Activated effector memory CD4-positive, alpha-beta T cell treated with anti-CD3 and anti-CD28 coated beads, Interleukin-2, amount 50 U/mL, for 16 hours (primary cell): Measurements from ENCODE around the gene NUDT2.
A peak's percentile ranks its signal among the peaks of the same experiment; 100 is the strongest.

Source experiments
- DNase-seq: peaks from one replicate; pipeline ENCODE4 v3.0.0-alpha.2; 2020

NUDT2 gene

DNA sequence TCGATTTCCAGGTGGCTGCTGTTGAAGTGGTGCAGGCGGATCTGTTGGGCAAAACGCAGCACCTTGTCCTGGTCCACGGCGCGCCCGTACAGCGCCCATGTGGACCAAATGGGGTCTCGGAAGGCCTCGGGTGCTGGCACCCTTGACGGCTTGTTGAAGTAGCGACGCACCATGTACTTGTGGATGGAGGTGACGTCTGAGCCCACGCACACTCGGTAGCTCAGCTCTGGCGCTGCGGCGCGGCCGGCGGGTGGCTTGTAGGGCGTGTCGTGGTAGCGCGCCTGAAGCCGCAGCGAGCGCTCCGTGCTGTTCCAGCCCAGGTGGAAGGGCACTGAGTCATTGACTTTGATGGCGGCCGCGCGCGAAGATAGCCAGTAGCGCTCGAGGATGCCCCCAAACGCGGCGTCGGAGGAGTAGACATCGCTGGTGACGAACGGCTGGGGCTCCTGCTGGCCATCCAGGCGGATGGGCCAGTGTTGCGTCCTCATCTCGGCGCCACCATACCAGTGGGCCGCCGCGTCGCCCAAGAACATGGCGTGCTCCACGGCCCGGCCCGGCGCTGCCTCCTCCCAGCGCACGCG, 42.6 kb downstream of the NUDT2 start:
- DNase-seq: no peak

DNA sequence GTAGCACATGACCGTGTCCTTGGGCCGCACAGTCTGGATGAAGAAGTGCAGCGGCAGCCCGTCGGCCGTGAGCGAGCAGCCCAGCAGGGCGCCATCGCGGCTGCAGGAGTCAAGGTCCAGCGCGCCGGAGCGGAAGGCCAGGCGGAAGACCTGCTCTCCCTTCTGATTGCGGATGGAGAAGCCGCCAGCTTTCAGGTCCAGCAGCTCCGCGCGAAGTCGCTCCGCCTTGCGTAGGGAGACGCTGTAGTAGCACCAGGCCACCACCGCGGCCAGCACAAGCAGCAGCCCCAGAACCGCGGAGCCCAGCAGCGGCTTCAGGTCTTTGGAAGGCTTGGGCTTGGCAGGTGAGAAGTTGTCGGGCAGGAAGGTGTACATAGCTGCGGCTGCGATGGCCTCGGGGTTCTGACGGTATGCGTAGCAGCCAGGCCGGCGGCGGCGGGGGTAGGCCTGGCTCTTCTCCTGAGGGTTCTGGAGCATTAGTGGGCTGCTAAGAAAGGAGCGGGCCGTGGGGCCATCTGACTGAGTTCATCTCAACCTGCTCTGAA, 43.2 kb downstream of the NUDT2 start:
- no peak for DNase-seq

DNA sequence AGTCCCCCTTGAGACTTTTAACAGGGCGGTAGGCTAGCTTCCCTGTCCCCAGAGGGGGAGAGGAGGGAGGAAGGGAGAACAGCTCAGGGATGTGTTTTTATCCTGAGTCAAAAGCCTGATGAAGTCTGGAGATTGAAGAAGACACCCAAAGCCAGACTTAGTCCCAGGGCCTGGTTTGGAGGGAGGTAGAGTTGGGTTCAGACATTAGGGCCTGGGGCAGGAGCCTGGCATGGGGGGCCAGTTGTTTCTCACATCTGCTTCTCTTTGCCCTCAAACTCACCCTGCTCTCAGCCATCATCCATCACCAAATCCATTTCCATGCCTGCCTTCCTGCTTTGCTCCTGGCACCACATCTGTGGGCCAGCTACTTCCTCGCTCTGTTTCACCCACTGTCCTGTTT, 44.4 kb downstream of the NUDT2 start:
- DNase-seq: no peak

DNA sequence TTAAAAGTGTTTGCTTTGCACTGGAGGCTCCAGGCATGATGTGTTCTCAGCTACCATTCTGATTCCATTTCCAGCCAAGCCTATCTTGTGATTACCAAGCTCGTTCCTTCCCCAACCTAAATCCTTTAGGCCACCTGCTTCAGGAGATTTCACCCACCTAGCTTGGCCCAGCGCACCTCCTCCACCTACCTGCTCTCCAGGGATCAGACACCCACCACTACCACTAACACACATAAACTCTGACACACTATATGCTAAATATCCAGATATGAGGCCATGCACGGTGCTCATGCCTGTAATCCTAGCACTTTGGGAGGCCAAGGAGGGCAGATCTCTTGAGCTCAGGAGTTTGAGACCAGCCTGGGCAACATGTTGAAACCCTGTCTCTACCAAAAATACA, 45.0 kb downstream of the NUDT2 start:
- DNase-seq: no peak

DNA sequence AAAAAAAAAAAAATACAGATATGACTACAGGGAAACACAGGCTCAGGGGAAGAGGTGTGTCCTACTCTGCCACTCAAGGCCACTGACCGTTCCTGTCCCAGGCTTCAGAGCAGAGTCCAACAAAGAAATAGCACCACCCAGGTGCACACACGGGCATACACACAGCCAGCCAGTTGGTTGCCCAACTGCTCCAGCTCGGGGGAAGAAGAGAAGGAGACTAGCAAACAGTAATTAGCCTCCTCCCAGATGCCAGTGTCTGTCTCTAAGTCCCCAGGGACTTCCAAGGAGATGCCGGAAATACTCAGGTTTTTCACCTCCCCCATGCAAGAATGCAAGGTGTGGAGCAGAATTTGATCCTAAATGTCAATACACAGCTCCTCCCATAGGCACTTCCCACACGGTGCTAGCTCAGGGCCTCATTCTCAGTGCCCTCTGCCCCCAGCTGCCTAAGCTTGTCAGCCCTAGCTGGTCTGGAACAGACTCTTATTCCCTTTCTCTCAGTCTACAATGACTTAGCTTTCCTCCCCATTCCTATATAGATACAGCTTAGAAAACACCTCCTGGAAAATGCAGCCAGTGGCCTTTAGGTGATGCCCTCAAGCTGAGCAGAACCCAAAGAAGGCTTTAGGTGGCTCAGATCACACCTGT, 45.7 kb downstream of the NUDT2 start:
- no peak for DNase-seq

DNA sequence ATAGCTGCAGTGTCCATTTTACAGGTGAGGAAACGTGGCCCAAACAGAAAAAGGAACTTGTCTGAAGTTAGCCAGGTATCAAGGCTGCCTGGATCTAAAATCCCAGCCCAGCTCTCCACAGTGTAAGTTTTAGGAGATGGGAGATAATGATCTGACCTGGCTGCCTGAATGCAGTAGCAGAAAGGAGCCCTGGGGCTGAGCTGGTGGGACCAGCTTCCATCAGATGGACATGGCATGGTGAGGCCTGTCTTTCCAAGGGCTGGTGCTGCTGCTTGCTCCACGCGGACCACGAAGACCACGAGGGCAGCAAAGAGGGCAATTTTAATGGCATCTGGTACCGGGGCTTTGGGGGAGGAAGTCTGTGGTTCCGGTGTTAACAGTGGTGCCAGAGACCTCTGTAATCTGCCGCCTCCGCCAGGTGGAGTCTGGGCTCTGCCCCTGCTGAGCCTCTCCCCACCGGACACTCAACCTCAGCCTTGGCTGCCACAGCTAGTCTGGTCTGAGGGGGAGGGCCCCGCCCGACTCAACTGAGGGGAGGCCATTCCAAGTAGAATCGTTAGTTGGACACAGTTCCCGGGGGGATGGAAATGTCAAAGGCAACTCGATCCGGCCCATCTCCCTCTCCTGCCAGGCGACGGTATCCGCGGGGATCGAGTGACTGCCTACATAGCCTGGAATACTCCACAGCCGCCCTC, 46.7 kb downstream of the NUDT2 start:
- peak; percentile 83 for DNase-seq

DNA sequence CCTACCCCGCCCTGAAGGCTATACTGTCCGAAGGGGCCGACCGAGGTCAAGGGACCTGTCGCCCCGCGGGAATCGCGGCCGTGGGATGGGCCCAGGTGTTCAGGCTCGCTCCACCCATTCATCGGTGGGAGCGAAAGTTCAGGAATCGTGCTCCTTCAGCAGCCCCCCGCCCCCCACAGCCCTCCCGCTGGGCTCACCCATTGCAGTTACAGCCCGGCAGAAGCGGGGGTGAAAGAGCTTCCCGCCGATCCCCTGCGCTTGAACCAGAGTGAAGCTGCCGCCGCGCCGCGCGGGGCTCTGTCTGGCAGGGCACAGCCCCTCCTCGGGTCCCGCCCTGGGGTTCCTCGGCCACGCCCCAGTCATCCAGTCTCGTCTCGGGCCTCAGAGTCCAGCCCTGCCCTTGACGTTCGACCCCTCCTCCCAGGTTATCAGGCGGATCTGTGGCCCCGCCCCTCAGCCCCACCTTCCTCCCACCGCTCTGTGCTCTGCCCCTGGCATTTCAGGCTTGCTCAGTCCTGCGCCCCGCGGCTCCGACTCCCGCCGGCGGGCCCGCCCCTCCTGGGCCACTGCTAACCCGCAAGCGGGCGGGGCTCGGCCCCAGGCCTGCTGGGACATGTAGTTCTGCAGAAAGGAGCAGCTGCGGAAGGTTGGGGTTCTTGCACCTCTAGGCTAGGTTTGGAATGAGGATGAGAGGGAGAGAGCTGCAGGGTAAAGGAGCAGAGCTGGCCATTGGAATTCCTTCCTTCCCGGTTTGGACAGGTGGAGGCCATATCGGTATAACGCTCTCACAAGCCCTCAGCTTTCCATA, 47.4 kb downstream of the NUDT2 start, which contains the start of gene MYORG:
TSS of gene MYORG (minus strand) at position 303 of the 808 bp plus-strand sequence. CDS start 3,955 bp downstream, outside the sequence.
- DNase-seq: peak; percentile 99

DNA sequence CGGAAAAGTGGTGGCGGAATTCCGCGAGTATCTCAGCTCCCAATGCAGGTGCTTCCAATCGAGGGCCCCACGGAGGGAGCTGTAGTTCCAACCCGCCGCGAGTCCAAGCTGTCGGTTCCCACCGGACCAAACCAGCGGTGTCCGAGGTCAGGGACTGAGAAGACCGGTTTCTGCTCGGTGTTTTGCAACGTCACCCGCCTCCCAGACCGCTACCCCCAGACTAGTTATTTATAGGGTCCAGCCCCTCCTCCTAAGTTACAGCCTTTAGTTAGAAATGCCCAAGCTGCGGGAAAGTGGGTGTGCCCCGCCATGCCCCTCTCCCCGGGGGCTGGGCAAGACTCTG, 48.0 kb downstream of the NUDT2 start:
- DNase-seq: no peak

DNA sequence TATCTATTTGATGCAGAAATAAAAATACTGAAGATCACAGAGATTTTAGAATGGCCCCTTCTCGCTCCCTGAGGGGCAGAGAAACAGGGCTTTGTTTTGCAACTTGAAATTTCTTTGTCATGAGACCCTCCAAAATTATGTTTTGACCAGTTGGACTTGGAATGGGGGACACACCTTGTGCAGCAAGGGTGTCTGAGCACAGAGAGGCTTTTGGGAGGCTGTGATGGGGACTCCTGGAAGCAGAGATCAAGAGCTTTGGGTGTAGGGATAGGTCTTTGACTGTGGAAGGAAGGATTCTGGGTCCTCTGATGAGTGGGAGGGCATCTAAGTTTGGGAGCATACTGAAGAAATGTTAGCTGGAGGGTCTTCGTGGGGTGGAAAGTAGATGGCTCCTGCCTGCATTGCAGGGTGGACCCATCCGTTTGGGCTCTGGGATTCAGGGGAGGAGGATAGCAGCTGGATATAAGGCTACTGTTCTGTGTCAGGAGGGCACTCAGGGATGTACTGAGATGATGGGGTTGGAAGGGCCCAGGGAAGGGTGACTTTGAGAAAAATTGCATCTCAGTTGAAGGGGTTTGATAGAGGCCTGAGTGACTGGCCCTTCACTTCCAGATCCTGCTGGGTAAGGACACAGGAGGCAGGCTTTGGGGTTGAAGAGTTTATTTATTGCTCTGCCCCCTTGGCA, 49.1 kb downstream of the NUDT2 start:
- no peak for DNase-seq

DNA sequence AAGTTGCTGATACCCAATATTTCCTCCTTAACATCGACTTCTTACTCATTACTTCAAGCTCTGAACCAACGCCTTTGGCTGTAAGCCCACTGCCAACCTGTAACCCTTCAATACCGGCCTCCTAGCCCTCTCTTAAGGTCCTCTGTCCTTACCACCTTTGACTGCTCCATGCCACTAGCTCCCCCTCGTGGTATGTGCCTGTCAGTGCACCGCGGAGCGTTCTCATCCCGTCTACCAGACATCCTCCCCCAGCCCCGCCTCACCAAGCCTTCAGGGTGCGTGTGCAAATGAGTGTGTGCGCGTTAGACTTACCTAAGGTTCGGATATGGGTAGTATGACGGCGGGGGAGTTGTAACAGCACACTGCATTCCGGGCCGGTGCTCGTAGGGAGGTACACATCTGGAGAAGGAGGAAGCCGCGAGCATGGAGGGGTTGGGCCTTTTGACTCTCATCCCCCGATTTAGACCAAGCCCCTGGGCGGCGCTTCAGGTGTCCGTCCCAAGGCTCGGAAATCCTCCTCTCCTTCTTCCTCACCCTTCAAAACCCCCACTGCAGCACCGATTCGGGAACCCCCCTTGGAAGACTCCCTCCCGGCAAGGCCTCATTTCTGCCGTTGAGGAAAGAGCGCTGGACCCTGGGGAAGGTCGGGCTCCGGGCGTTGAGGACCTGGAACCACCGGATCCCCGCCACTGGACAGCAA, 50.1 kb downstream of the NUDT2 start:
- peak; percentile 95 for DNase-seq

DNA sequence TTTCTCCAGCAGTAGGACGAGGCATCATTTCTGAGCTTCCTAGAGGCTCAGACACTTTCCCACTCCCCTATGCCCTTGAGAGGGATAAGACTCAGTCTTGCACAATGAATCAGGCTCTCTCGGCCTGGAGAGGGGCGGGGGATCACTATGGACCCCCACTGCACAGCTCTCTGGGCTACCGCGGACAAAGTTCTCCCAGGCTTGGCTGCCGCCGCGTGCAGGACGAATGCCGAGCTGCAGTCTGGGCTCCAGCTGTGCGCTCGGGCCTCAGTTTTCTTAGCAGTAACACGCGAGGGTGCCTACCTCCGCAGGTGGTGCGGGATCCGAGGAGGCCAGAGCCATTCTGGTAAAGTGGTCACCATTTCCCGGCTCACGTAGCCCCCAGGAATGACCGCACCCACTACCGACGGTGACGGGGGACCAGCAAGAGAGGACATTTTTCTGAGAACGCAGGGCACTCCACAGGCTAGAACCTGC, 50.7 kb downstream of the NUDT2 start:
- no peak for DNase-seq

DNA sequence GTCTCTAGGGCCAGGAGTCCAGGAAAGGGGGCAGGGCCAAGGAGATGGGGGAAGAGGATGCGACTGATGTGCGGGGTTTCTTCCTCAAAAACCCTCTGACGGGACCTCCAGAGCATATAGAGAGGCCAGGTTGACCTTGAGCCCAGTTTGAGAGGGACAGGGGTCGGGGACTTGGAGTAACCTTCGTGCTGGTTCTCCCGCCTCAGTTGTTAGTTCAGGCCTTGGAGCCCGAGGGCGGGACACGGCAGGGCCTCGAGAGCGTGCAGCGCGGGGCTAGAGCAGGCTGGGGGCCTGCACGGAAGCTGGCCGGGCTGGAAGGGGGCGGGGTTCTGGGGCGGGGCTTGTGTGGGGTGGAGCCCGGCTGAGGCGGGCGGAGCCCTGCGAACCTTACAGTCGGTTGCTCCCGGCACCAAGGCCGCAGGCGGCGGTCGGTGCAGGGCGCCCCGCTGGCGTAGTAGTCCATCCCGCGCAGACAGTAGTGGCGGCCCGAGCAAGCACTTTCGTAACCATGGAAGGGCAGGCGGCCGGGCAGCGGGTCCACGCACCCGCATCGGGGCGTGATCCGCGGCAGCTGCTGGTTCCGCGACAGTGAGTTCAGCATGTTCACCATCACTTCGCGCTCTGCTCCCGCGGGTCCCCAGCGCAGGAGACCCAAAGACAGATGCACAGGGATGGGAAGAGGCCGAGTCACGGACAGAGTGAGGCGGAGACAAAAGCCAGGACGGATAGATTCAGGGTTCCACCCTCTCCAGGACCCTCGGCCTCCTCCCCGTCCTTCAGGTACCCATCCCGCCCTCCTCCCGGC, 51.3 kb downstream of the NUDT2 start:
- DNase-seq: peak; percentile 89

DNA sequence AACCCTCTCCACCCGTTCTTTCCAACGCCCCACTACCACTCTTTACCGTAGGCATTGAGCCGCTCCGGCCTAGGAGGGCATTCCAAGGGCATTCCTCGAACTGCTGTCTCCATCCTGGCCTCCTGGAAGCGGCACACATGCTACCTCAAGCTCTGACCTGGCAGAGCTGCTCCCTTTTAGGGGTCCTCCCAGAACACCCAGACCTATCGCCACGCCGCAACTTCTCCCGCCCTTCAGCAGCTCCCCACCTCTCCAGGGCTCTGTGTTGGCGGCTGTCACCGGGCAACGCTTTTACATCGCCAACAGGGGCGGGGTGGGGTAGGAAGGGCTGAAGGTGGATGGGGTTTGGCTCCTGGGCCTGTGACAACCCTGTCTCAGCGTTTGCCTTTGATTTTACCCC, 52.0 kb downstream of the NUDT2 start:
- peak; percentile 63 for DNase-seq

DNA sequence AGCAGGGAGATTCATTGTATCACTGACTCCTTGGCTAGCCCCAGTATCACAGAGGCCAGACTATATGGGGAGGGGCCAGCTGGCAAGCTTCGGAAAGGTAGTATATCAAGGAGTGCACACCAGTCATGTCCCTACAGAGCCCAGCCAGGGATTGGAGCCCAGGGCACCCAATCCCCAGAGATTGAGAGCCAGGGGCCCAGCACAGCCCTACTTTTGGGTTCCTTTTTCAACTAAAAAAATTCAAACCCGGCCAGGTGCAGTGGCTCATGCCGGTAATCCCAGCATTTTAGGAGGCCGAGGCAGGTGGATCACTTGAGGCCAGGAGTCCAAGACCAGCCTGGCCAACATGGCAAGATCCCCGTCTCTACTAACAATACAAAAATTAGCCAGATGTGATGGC, 52.7 kb downstream of the NUDT2 start:
- no peak for DNase-seq

DNA sequence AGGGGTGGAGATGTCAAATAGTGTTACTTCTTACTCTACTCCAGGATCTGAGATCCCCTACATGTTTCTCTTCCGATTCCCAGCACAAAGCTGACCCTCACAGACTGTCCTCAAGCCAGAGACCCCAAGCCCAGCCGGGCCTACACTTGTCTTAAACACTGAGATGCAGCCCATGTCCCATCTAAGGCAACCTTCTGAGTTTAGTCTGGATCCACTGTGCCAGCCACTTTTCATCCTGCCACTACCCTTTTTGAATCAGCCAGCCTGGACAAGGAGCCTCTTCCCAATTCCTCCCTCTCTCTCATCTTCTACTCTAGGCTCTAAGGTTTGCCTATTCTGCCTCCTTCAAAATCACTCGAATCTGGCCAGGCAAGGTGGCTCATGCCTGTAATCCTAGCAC, 53.5 kb downstream of the NUDT2 start:
- DNase-seq: no peak

DNA sequence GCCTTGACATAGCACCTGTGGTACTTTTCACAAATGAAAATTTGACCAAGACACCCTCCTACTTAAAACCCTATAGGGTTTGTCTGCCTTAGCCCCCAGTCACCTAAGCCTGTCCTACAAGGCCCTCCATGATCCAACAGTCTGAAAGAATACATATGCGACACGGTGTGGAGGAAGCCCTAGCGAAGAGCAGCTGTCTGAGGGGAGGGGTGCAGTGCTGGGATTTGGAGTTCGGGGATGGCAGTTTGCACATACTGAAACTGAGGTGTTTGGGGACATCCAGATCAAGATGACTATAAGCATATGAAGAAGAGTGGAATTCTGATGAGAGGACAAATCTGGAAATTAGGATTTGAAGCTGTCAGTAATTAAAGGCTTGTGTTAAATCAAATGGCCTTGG, 54.5 kb downstream of the NUDT2 start:
- DNase-seq: no peak

DNA sequence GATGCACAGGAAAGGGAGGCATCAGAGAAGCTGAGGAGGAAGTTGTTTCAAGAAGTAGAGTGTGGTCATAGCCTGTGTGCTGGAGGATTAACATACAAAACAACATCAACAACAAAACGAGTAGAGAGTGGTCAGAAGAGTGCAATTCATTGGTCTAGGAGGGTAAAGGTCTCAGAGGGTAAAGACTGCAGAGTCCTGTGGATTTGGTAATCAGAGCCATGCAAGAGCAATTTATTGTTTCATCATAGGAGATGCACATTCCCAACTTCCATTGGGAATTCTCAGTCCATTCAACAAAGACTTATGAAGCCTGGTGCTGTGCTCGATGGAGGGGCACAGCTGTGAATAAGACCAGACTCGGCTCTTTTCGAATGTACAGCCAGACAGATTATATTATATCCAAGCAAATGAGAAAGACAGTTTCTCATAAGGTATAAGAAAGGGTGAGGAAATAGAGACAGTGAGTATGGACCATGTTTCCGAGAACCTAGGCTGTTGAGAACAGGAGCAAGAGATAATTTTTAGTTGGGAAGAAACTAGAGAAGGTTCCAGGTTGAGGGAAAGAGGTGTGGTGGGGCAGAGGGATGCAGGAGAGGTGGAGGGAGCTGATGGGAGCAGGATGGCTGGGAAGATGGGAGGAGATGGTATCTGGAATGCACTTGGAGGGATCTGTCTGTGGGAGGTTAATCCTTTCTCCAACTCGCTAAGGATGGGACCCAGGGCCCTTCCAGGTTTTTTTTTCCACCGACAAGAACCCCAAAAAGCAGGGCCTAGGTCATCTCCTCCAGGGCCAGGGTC, 55.2 kb downstream of the NUDT2 start:
- DNase-seq: no peak

DNA sequence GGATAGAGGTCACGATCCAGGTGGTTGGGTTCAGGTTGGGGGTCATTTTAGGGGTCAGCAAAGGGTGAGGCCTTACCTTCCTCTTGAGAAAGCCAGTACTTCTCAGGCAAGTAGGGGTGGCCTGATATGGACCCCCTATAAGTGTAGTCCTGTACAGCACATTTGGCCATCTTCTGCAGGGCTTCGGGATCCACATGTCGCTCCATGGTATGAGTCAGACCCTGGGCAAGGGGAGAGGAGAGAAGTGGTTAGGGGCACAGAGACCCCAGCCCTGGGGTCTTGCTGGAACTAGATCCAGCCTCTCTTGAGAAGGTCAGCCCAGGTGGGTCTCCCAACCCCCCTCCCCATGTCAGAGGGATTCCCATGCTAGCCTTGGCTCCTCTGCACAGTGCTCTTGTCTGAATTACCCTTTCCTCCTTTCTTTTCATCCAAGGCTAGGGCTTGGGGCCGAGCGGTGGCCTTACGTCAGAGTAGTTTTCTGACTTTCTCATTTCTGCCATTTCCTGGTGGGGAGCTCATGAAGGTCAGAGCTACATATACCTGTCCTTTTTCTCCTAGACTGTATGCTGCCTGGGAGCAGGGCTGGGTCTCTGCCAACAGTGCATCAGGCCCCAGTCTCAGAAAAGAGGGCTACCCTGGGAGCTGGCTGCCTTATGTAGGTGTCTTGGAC, 56.3 kb downstream of the NUDT2 start:
- no peak for DNase-seq

DNA sequence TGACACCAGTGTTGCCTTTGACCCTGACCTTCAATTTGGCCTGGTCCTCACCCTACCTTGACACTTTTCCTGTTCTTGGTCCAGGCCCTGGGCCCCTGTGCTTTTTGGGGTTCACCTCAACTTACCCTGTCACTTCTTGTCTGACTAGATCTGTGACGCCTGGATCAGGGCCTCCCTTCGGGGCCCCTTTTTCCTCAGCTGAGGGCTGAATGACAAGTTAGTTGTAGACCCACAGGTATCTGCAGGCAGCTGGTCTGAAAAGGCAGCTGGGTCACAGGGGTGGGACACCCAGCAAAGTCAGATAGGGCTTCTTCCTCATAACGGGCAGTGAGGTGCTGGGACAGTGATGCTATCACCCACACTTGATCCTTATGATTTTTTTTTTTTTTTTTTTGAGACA, 57.3 kb downstream of the NUDT2 start:
- no peak for DNase-seq

DNA sequence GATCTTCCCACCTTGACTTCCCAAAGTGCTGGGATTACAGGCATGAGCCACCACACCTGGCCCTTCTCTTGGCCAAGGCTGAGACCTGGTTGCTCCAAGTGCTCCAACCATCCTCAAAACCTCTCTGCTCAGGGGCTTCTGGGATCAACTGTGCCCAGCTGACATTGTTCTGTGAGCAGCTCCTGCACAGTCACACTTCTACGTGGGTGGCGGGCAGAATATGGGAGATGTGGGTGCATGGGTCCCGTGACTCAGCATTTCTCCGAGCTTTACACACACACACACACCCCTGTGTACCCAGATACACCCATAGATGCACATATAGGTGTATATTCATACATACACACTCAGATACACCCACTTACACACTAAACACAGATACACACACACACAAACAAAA, 57.9 kb downstream of the NUDT2 start:
- DNase-seq: no peak
